UCSD-AML1 (cell line): ENCODE data around the gene MESP1.
"Not testable (repeated sequence)": the region's sequence is repeated elsewhere in the genome, so short reads cannot be mapped to it uniquely, and the experiment has no call there.

ENCODE experiments used
- DNase-seq: peaks from one replicate; lab custom pipeline; 2025; ENCODE audit not compliant: unreplicated experiment; lab: John Stamatoyannopoulos, UW

MESP1 gene

GRCh38 chr15:89750560-89751542, at the start of gene MESP1:
Gene MESP1 (minus strand): TSS chr15:89751249. CDS start chr15:89751231, 18 bp downstream.
- peak; percentile 92 for DNase-seq

GRCh38 chr15:89799918-89800498, 49.0 kb upstream of the MESP1 start:
- DNase-seq, result no peak

- no peak for DNase-seq
Measured at GRCh38 chr15:89799011-89799911, 48.2 kb upstream of the MESP1 start.

GRCh38 chr15:89797678-89798201, 46.7 kb upstream of the MESP1 start:
- no peak for DNase-seq

GRCh38 chr15:89795996-89796395, 44.9 kb upstream of the MESP1 start:
- DNase-seq, result no peak

GRCh38 chr15:89794627-89795241, 43.7 kb upstream of the MESP1 start:
- DNase-seq, result no peak

GRCh38 chr15:89792106-89792805, 41.2 kb upstream of the MESP1 start:
- no peak for DNase-seq

GRCh38 chr15:89790661-89791060, 39.6 kb upstream of the MESP1 start:
- DNase-seq, result no peak

GRCh38 chr15:89790206-89790605, 39.2 kb upstream of the MESP1 start:
- DNase-seq, result no peak

- not testable (repeated sequence) for DNase-seq
Measured at GRCh38 chr15:89788585-89788984, 37.5 kb upstream of the MESP1 start.

- no peak for DNase-seq
Measured at GRCh38 chr15:89787944-89788343, 36.9 kb upstream of the MESP1 start.

- DNase-seq, result no peak
Measured at GRCh38 chr15:89785774-89786140, 34.7 kb upstream of the MESP1 start.

GRCh38 chr15:89785064-89785773, 34.2 kb upstream of the MESP1 start:
- no peak for DNase-seq

GRCh38 chr15:89784686-89784960, 33.6 kb upstream of the MESP1 start:
- no peak for DNase-seq

- DNase-seq, result no peak
Measured at GRCh38 chr15:89783861-89784685, 33.0 kb upstream of the MESP1 start.

GRCh38 chr15:89783111-89783860, 32.2 kb upstream of the MESP1 start:
- no peak for DNase-seq

- not testable (repeated sequence) for DNase-seq
Measured at GRCh38 chr15:89782619-89782950, 31.5 kb upstream of the MESP1 start.
